GM19193 (cell line): ENCODE data around the gene GPC1.

ENCODE experiments used
- POLR2A ChIP-seq: IDR thresholded peaks from 4 replicates; pipeline ENCODE4 v1.6.1; 2011; ENCODE audit not compliant: insufficient read depth, insufficient read length; ENCODE audit errors: extremely low read depth

GPC1 gene, protein sequence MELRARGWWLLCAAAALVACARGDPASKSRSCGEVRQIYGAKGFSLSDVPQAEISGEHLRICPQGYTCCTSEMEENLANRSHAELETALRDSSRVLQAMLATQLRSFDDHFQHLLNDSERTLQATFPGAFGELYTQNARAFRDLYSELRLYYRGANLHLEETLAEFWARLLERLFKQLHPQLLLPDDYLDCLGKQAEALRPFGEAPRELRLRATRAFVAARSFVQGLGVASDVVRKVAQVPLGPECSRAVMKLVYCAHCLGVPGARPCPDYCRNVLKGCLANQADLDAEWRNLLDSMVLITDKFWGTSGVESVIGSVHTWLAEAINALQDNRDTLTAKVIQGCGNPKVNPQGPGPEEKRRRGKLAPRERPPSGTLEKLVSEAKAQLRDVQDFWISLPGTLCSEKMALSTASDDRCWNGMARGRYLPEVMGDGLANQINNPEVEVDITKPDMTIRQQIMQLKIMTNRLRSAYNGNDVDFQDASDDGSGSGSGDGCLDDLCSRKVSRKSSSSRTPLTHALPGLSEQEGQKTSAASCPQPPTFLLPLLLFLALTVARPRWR

DNA sequence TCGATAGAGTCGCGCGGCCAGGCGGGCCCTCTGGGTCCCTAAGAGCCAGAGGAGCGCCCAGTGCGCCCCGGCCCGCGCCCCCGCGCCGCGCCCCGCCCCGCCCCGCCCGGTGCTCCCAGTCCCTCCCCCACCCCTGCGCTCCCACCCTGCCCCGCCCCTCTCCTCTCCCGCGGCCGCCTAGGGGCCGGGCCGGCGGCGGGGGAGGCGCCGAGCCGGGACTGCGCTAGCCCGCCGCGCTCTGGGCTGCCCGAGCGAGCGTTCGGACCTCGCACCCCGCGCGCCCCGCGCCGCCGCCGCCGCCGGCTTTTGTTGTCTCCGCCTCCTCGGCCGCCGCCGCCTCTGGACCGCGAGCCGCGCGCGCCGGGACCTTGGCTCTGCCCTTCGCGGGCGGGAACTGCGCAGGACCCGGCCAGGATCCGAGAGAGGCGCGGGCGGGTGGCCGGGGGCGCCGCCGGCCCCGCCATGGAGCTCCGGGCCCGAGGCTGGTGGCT lies at the start of gene GPC1:
Gene GPC1 (plus strand): TSS at position 207 of the 491 bp plus-strand sequence. CDS start 256 bp downstream, at position 463.
- no peak for TF ChIP-seq POLR2A

DNA sequence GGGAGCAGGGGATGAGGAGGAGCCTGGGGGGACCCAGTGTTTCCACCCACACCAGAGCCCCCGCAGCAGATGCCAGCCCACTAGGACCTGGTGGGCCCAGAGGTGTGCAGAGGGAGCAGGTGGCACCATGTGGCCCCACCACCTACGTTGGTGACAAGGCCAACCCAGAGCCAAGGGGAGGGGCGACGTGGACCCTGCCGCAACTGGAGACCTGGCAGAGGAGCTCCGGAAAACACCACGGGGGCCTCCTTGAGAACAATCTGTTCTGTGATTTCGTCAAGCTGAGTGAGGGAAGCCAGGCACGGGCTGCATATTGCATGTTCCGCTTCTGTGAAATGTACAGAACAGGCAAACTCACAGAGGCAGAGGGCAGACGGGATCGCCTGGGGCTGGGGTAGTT lies 49.1 kb upstream of the GPC1 start:
- no peak for TF ChIP-seq POLR2A

DNA sequence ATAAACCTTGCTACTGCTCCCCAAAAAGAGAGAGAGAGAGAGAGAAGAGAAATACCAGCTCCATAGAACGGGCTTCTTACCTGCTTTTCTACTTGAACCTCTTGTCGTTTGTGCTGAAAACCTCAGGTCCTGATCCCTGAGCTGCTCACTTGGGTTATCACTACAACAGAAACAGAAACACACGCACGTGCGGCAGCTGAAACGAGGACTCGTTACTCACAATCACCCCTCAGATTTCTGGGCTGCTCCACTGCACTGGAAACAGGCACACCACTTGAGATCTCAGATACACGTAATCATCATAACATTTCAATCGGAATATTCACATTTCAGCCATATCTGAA lies 48.2 kb upstream of the GPC1 start:
- TF ChIP-seq POLR2A = no peak

DNA sequence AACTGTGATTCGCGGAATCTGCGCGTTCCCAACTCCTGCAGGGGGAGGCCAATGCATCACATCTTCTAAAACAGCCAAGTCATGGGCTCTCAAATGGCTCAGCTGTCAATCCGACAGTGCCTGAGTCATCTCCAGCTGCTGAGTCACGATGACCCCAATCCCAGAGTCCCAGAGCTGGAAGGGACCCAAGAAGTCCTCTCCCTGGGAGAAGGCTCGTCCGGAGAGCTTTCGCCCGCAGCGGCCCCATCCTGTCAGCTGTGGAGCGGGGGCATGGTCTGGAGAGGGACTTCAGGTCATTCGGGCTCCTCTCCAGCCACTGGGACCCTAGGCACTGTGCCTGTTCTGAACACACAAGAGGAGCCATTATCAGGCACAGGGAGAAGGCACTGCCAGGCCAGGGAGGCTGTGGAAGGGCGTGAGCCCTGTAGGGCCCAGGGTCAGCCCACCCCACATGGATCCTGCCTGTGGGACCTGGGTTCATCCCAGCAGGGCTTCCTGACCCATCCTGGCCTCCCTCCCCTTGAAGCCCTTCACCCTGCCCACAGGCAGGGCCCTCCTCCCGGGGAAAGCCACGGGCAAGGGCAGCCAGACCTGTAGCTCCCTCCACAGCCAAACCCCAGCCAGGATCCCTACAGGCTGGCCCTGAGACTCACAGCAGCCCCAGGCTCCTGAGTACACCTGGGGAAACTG lies 47.6 kb upstream of the GPC1 start:
- TF ChIP-seq POLR2A = no peak

DNA sequence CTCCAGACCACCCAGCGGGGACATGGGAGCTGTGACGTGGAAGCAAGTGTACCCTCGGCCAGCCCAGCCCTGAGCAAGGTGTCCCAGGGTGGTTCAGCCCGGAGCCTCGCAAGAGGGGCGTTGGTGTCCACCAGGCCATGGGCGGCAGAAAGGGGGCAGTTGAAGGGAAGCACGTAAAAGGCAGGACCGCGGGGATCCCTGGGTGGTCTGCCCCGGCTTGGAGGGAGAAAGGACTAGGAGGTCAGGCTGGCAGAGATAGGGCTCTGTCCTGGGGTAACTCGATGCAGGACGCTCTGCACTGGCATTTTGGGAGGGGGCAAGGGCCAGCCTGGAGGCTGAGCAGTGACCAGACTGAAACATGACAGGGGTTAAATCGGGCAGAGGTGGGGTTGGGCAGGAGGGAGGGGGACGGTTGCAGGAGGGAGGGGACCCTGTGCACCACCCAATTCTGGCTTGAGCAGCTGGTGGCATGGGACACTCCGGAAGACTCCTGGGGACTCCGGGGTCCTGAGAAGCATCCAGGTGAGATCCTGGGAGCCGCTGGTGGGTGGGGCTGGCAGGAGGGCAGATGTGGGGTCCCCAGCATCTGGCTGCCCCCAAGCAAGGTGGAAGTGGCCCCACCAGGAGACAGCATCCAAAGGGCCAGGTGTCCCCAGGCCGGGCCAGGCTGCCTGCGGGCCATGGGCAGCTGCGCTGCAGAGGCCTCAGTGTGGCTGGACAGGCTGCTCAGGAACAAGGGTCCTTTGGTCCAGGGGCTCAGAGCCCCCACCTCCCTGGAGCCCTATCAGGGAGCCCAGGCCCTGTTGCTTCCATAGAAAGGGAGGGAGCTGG lies 46.8 kb upstream of the GPC1 start:
- TF ChIP-seq POLR2A = no peak

DNA sequence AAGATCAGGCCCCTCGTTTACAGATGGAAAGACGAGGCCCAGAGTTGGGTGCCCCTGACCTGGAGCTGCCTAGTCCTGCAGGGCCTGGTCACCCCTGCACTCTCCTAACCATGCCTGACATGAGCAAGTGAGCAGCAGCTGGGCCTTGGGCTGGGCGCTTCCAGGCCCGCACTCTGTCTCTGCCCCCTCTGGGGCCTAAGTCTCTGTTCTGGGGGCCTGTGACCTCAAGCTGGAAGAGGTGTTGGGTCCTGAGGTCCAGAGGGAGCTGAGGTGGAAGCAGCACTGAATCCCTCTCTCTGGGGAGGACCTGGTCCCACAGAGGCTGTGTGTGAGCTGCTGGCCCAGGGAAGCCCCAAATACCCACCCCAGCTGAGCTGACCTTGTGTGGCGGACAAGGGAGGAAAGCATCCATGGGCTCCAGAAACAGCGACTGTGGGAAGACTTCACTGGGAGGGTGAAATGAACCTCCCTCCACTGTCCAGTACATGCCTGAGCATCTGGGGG lies 46.1 kb upstream of the GPC1 start:
- no peak for TF ChIP-seq POLR2A

DNA sequence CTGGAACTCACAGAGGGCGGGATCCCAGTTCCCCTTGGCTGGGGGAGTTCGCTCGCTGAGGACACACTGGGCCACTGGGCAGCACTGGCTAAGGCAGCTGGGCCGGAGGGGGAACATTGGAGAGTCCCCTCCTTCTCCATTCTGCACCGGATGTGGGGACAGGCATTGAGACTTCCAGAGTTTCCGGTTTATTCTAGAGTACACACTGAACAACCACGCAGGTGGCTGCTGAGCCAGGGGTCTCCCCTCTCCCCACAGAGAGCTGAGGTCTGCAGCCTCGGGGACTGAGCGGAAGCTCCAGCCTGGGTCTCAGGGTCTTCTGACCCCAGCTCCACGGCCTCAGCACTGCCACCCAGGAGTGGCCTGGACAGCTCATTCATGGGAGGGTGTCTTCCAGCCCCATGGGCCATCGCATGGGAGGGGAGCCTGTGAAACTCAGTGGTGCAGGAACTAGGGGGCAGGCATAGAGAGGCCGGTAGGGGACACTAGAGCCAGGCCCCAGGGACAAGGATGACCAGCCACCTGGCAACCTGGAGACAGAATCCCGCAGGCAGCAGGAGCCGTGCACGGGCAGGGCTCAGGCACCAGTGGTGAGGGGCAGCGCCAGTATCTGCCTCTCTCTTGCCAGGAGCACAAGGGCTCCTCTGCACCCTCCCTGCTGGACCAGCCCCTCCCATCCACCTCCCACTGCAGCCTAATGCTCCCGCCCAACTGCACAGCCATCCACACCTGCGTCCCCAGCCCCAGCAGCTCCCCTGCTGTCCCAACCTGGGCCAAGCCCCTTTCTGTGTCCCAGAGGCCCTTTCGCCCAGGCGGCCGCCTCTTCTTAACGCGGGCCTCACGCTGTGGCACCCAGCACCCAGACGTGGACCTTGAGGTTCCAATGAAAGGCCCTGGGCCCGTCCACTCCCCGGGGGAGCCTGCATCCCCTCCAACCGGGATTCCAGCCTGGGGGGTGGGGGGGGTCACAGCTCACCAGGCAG lies 45.1 kb upstream of the GPC1 start:
- no peak for TF ChIP-seq POLR2A

DNA sequence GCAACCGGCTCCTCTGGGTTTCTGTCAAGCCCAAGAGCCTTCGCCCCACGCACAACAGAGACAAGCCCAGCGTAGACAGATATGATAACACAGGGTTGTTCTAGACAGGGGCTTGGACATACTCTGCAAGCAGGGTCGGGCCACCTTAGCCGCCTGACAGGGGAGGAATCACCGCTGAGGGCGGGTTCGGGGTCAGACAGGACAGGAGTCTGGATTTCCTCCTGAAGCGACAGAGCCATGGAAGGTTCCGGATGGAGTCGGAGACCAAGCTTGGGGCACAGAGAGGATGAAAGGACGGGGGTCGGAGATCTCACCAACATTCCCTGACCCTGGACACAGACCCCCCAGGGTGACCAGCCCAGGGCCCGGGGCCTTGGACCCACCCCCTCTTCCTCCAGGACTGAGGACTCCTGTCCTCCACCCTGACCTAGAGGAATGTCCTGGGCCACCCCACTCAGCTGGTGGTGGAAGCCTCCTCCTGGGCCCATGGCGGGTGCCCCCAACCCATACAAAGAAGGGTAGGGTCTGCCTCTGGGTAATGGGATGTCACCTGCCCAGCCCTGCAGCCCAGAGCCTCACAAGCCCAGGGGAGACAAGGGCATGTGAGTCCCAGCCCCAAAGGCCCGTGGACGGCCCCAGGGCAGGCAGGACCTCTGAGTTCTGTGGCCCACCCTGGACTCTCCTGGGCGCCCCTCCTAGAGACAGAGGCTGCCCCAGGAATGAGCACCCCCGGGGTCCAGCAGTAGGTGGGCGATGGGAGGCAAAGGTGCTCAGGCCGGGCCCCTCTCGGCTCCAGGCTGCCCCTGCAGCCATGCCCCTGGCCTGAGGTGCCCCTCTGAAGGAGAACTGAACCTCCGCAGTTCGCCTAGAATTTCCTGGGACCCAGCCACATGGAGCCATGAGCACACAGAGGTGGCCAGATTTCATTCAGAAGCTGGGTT lies 44.1 kb upstream of the GPC1 start:
- no peak for TF ChIP-seq POLR2A

DNA sequence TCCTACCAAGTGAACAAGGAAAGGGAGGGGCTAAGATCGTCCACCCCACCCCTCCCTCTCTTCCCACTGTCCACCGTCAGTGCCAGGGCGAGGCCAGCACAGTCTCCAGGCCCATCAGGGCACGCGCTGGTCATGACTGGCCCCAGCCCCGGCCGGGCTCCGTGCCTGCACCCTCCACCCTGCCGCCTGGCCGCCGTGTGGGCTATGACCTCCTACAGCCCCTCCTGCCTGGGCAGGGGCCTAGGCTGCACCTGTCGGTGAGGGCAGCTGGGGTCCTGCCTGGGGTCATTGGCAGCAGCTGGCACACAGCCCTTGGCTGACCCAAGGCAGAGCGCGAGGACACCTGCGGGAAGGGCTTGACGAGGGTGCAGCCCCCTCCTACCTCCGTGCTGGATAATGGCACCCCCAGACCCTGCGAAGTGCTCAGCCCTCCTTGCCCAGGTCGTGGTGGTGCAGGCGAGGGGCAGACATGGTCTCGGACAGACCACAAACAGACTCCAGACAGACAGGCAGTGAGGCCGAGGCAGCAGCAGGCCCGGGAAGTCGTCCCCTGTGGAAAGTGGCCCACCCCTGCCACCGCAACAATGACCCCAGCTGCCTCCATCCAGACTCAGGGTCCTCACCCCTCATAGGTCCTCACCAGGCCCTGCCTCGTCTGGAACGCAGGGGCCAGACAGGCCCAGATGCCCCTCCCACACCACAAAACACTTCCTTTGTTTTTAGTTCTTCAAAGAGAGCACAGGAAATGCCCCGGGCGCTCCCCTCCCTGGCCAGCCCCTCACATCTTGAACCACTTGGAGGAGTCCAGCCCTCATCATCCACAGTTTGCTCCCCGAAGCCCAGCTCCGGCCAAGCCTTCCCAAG lies 43.1 kb upstream of the GPC1 start:
- no peak for TF ChIP-seq POLR2A

DNA sequence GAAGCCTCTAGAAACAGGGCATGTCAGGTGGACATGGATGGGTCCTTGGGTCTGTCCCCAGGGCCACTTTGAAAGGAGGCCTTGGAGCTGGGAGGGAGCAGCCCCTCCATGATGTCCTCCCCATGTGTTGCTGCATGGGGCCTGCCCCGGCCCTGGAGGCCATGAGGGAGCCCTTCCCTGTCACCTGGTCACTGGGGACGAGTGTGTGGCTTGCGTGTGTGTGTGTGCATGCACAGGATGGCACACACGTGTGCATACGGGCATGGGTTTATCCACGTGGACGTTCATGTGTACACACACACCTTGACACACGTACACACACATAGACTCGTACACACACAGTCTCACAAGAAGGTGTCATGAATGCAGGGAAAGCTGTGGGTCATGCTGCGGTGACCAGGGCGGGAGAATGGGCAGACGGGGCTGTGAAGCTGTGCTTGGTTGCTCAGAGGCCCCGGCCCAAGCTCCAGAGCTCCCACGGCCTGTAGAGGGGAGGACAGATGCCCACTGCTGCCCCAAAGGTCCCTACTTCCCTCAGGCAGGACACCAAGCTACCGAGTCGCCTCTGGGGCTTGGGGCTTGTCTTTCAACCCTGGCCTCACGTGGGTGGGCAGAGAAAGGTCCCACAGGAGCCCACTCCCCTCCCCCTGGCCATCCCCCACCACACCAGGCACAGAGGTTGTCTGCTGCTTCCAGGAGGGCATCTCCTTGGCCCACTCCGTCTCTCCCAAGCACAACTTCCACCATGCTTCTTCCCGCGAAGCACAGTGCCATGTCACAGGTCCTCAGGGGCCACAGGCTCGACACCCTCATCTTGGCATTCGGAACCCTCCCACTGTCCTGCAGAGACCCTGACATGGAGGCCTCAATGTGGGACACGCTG lies 42.3 kb upstream of the GPC1 start:
- no peak for TF ChIP-seq POLR2A
